HepG2 (cell line): Measurements from ENCODE around the gene PEX13. TPM values are rescaled to one million over a fixed set of nuclear protein-coding genes. Genes with fewer than 3 reads are reported as not detected.

Experiments
- ARID5B ChIP-seq: IDR thresholded peaks from 2 replicates; pipeline ENCODE4 v1.4.0; 2020; ENCODE audit warnings: mild to moderate bottlenecking, missing genetic modification reagents
- CBX1 ChIP-seq: IDR thresholded peaks from one replicate; pipeline ENCODE4 v1.6.1; 2016; ENCODE audit warnings: antibody characterized with exemption, low read depth
- CENPT ChIP-seq: sonication (generic); formaldehyde crosslinking; IDR thresholded peaks from 2 replicates; pipeline ENCODE4 v1.8.0; 2022; ENCODE audit warnings: low read depth, mild to moderate bottlenecking, moderate library complexity, missing genetic modification reagents
- HDAC6 ChIP-seq: fragments of 200-600 bp; sonication (generic); IDR thresholded peaks from 2 replicates; pipeline ENCODE4 v1.7.0; 2017; ENCODE audit warnings: mild to moderate bottlenecking, antibody characterized with exemption, low read length, low read depth
- HNRNPL ChIP-seq: fragments of 200-400 bp; formaldehyde crosslinking; IDR thresholded peaks from 2 replicates; pipeline ENCODE4 v1.6.1; 2017; ENCODE audit warnings: mild to moderate bottlenecking, low read depth, low read length
- PREB ChIP-seq: sonication (generic); formaldehyde crosslinking; IDR thresholded peaks from 2 replicates; pipeline ENCODE4 v1.4.0; 2020; ENCODE audit warnings: missing genetic modification reagents
- TMF1 ChIP-seq: sonication (generic); formaldehyde crosslinking; IDR thresholded peaks from 2 replicates; pipeline ENCODE4 v1.8.1; 2022; ENCODE audit warnings: low read depth, missing genetic modification reagents
- ZBTB10 ChIP-seq: sonication (generic); formaldehyde crosslinking; IDR thresholded peaks from 2 replicates; pipeline ENCODE4 v1.4.0; 2020; ENCODE audit warnings: missing genetic modification reagents, borderline replicate concordance
- ZNF235 ChIP-seq: sonication (generic); formaldehyde crosslinking; IDR thresholded peaks from 2 replicates; pipeline ENCODE4 v1.8.1; 2023; ENCODE audit warnings: mild to moderate bottlenecking, missing genetic modification reagents, borderline replicate concordance
- ZNF343 ChIP-seq: sonication (generic); formaldehyde crosslinking; IDR thresholded peaks from 2 replicates; pipeline ENCODE4 v1.4.0; 2020; ENCODE audit warnings: mild to moderate bottlenecking, missing genetic modification reagents
- ZNF512 ChIP-seq: sonication (generic); formaldehyde crosslinking; IDR thresholded peaks from 2 replicates; pipeline ENCODE4 v1.4.0; 2020; ENCODE audit warnings: mild to moderate bottlenecking, missing genetic modification reagents
- ZNF609 ChIP-seq: sonication (generic); formaldehyde crosslinking; IDR thresholded peaks from 2 replicates; pipeline ENCODE4 v1.4.0; 2020; ENCODE audit warnings: mild to moderate bottlenecking, missing genetic modification reagents, borderline replicate concordance
- ZNF614 ChIP-seq: IDR thresholded peaks from 2 replicates; pipeline ENCODE4 v1.6.1; 2018; ENCODE audit warnings: missing biosample characterization, missing genetic modification reagents, inconsistent platforms, borderline replicate concordance
- ZNF891 ChIP-seq: sonication (generic); formaldehyde crosslinking; IDR thresholded peaks from 2 replicates; pipeline ENCODE4 v1.5.0; 2020; ENCODE audit warnings: mild to moderate bottlenecking, missing genetic modification reagents
- polyA plus RNA-seq, 8 experiments: library from polyadenylated mRNA; depleted of rRNA in 3 of 8; stranded (reverse) in 7 of 8; unstranded in 1 of 8; fragments of >200 nt; fragmentation: Illumina TruSeq in 4 of 8; extraction: Trizol in 4 of 8; gene quantifications; 2 replicates each; pipeline versions ENCODE4 v1.2.1 to v1.2.3, GENCODE V29; 2011 to 2016; ENCODE audit warnings: low read depth in 4 of 8, missing spikeins in 1 of 8, mixed read lengths in 1 of 8; ENCODE audit not compliant: insufficient read depth in 1 of 8
- total RNA-seq, 5 experiments: library from RNA; depleted of rRNA; stranded (reverse); fragments of >200 nt; fragmentation: Illumina TruSeq; extraction: Trizol; gene quantifications; 2 replicates each; pipeline ENCODE4 v1.2.3, GENCODE V29; 2016; ENCODE audit warnings: low read depth in 1 of 5

The PEX13 gene
- total and polyA plus RNA-seq, 2 of the 13 experiments (the other 11 are each of a cell fraction or from before 2014, with no cell fraction given), result 47.9 to 75.9 TPM

GRCh38 chr2:61015976-61016375 lies 1.5 kb upstream of the PEX13 start (continued):
- TF ChIP-seq ARID5B (CRISPR knock-in tag) (peak; percentile 33; the same call in 1 of the 2 replicates), ZNF891 (CRISPR knock-in tag) (no peak), CENPT (CRISPR knock-in tag) (no peak), ZNF614 (CRISPR knock-in tag) (no peak), HDAC6 (no peak), HNRNPL (no peak), ZBTB10 (CRISPR knock-in tag) (no peak), ZNF235 (CRISPR knock-in tag) (no peak), ZNF609 (no peak), PREB (CRISPR knock-in tag) (no peak), ZNF343 (CRISPR knock-in tag) (no peak), CBX1 (no peak), ZNF512 (CRISPR knock-in tag) (no peak), TMF1 (CRISPR knock-in tag) (no peak)
